A673 (cell line): Measurements from ENCODE around the gene NOMO2. TPM values are rescaled to one million over a fixed set of nuclear protein-coding genes. Genes with fewer than 3 reads are reported as not detected.
"Not testable (repeated sequence)": the region's sequence is repeated elsewhere in the genome, so short reads cannot be mapped to it uniquely, and the experiment has no call there.

Source experiments
- BruUV-seq: library from RNA; stranded (reverse); fragments of 400-500 nt; replicated peaks from 2 replicates; lab custom pipeline; 2021; lab: Mats Ljungman, UMichigan
- CTCF ChIA-PET: fragments of 300-600 bp; sonication (Branson Sonifier 250); formaldehyde crosslinking; loops from one replicate; lab custom pipeline; 2022; ENCODE audit warnings: antibody characterized with exemption; lab: Charles Lee
- POLR2A ChIA-PET: fragments of 300-600 bp; sonication (Branson Sonifier 250); formaldehyde crosslinking; loops from one replicate; lab custom pipeline; 2022; ENCODE audit warnings: antibody characterized with exemption; ENCODE audit not compliant: low non-redundant PET; lab: Charles Lee
- DNase-seq: peaks from one replicate; pipeline ENCODE4 v3.0.0-alpha.2; 2015; ENCODE audit warnings: low spot score
- H3K27ac ChIP-seq: fragments of 200-600 bp; sonication (generic); 2 replicates; pipeline ENCODE4 v1.5.1; 2016; ENCODE audit warnings: mixed run types, low read depth, mild to moderate bottlenecking, mixed read lengths, antibody characterized with exemption, low read length; ENCODE audit not compliant: poor library complexity, severe bottlenecking
- H3K27me3 ChIP-seq: fragments of 200-600 bp; sonication (generic); replicated peaks from 2 replicates; pipeline ENCODE4 v1.6.1; 2017; ENCODE audit warnings: mixed run types, low read depth, mild to moderate bottlenecking, mixed read lengths, antibody characterized with exemption, low read length; ENCODE audit not compliant: insufficient read depth, poor library complexity
- H3K36me3 ChIP-seq: fragments of 200-600 bp; sonication (generic); 2 replicates; pipeline ENCODE4 v1.6.1; 2016; ENCODE audit warnings: mixed run types, mild to moderate bottlenecking, mixed read lengths, antibody characterized with exemption, low read length; ENCODE audit not compliant: insufficient read depth, poor library complexity, severe bottlenecking
- H3K4me1 ChIP-seq: fragments of 200-600 bp; sonication (generic); 2 replicates; pipeline ENCODE4 v1.6.1; 2017; ENCODE audit warnings: mixed run types, mild to moderate bottlenecking, mixed read lengths, antibody characterized with exemption, low read length; ENCODE audit not compliant: insufficient read depth, poor library complexity, severe bottlenecking
- H3K4me3 ChIP-seq: fragments of 200-600 bp; sonication (generic); 2 replicates; pipeline ENCODE4 v1.5.1; 2016; ENCODE audit warnings: low read depth, mixed run types, mild to moderate bottlenecking, mixed read lengths, low read length; ENCODE audit not compliant: poor library complexity, severe bottlenecking
- H3K9me3 ChIP-seq: fragments of 200-600 bp; sonication (generic); 2 replicates; pipeline ENCODE4 v1.6.1; 2016; ENCODE audit warnings: mixed run types, low read depth, mild to moderate bottlenecking, mixed read lengths, antibody characterized with exemption, low read length; ENCODE audit not compliant: poor library complexity, severe bottlenecking
- CTCF ChIP-seq: fragments of 300-800, 200-600 bp; sonication (generic); conservative IDR thresholded peaks from 2 replicates; pipeline ENCODE4 v1.5.1; 2017; ENCODE audit warnings: low read depth, mild to moderate bottlenecking, antibody characterized with exemption, low read length, moderate library complexity, mixed read lengths
- intact Hi-C: fragments of 100-400 bp; cut with micrococcal nuclease; formaldehyde crosslinking; loops from one replicate; pipeline ENCODE4 v1.10.0; 2022; ENCODE audit not compliant: unreplicated experiment
- total RNA-seq: library from RNA; stranded (reverse); gene quantifications from 2 replicates; pipeline ENCODE4 v1.2.3, GENCODE V29; 2021

NOMO2 gene
- total RNA-seq, 1 experiment from 2014 or later: 115 TPM

- H3K4me3 ChIP-seq, H3K4me1 ChIP-seq, BruUV-seq, CTCF ChIA-PET, intact Hi-C loops, DNase-seq, H3K36me3 ChIP-seq, H3K9me3 ChIP-seq, POLR2A ChIA-PET, H3K27ac ChIP-seq, H3K27me3 ChIP-seq: not testable (repeated sequence)
- TF ChIP-seq CTCF: 0 out of 2 replicates have a peak, but pooled peaks have one; percentile 24
These were observed 24.9 kb downstream of the NOMO2 start for GRCh38 chr16:18537004-18537403.

- H3K27me3 ChIP-seq, H3K27ac ChIP-seq, POLR2A ChIA-PET, CTCF ChIA-PET, intact Hi-C loops, H3K36me3 ChIP-seq, H3K4me1 ChIP-seq, H3K4me3 ChIP-seq, H3K9me3 ChIP-seq, DNase-seq, BruUV-seq: not testable (repeated sequence)
These were observed 26.3 kb downstream of the NOMO2 start for GRCh38 chr16:18535519-18536168.

DNA sequence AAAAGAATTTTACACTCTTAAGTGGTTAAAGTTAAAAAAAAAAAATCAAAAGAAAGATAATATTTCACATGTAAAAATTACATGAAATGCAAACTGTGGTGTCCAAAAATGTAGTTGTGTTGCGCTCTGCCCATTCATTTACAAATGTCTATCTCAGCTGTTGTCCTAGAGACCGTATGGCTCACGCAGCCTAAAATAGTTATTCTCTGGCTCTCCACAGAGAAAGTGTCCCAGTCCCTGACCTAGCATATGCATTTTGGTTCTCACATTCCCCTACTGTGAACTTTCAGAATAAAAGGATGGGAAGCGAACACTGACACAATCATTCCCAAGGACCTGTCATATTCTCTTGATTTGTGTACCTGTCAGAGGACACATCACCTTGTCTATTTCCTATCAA, 27.6 kb downstream of the NOMO2 start:
- POLR2A ChIA-PET, H3K27ac ChIP-seq, H3K9me3 ChIP-seq, H3K4me1 ChIP-seq, H3K36me3 ChIP-seq, H3K4me3 ChIP-seq, intact Hi-C loops, BruUV-seq, H3K27me3 ChIP-seq, CTCF ChIA-PET, DNase-seq: not testable (repeated sequence)

DNA sequence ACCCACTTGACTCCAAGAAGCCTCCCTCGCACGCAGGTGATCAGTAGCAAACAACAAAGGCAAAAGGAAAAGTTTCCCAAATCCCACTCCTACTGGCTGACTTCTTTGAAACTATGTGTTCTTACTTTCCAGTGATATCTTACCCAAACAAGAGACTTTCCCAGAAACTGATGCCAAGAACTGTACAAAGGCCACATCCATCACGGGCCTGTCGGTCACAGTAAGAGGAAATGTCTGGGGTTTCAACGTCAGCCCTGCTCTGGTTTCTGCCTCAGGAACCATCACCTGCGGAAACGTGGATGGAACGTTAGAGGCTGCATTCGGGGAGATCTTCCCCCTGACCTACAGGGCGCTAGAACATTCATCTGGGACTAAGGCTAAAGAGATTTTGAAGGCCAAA, 30.6 kb downstream of the NOMO2 start:
- BruUV-seq, H3K27ac ChIP-seq, H3K27me3 ChIP-seq, H3K9me3 ChIP-seq, H3K4me3 ChIP-seq, CTCF ChIA-PET, intact Hi-C loops, DNase-seq, POLR2A ChIA-PET, H3K4me1 ChIP-seq, H3K36me3 ChIP-seq: not testable (repeated sequence)

- CTCF ChIA-PET, intact Hi-C loops, BruUV-seq: not testable (repeated sequence)
These were observed 31.6 kb downstream of the NOMO2 start for GRCh38 chr16:18530329-18530728.

GRCh38 chr16:18526547-18526946, 35.4 kb downstream of the NOMO2 start:
- POLR2A ChIA-PET, H3K9me3 ChIP-seq, H3K4me1 ChIP-seq, BruUV-seq, CTCF ChIA-PET, H3K4me3 ChIP-seq, H3K36me3 ChIP-seq, H3K27ac ChIP-seq, H3K27me3 ChIP-seq, intact Hi-C loops, DNase-seq: not testable (repeated sequence)

More at GRCh38 chr16:18530329-18530728, 31.6 kb downstream of the NOMO2 start:
- H3K36me3 ChIP-seq, H3K4me1 ChIP-seq, H3K9me3 ChIP-seq, H3K4me3 ChIP-seq, DNase-seq, H3K27ac ChIP-seq, POLR2A ChIA-PET, H3K27me3 ChIP-seq: not testable (repeated sequence)

GRCh38 chr16:18525882-18526482, 35.9 kb downstream of the NOMO2 start:
- POLR2A ChIA-PET, H3K27me3 ChIP-seq, H3K27ac ChIP-seq, DNase-seq, H3K9me3 ChIP-seq, H3K4me1 ChIP-seq, H3K4me3 ChIP-seq, BruUV-seq, H3K36me3 ChIP-seq, intact Hi-C loops, CTCF ChIA-PET: not testable (repeated sequence)
